WTC11 (cell line): Measurements from ENCODE around the gene ADGRL1.

Source experiments
- CTCF ChIP-seq: fragments of 200-600 bp; IDR thresholded peaks from 2 replicates; pipeline ENCODE4 v1.8.0; 2022; ENCODE audit warnings: antibody characterized with exemption
- MXD4 ChIP-seq: fragments of 250-450 bp; sonication (Bioruptor Pico); IDR thresholded peaks from 2 replicates; pipeline ENCODE4 v1.8.0; 2021; ENCODE audit warnings: mild to moderate bottlenecking, moderate library complexity, borderline replicate concordance

GRCh38 chr19:14150770-14151661 lies 55.0 kb downstream of the ADGRL1 start:
- TF ChIP-seq CTCF (no peak), MXD4 (CRISPR knock-in tag) (no peak)
